GM06990 (cell line): ENCODE measurements around the gene SLC39A13.

Experiments used
- DNase-seq: peaks from one replicate; pipeline ENCODE4 v3.0.0-alpha.2; 2011; ENCODE audit not compliant: insufficient read length; ENCODE audit errors: extremely low read depth
- H3K27me3 ChIP-seq: replicated peaks from 2 replicates; pipeline ENCODE4 v1.6.0; 2011; ENCODE audit warnings: low read length; ENCODE audit not compliant: control insufficient read depth, insufficient read depth
- H3K36me3 ChIP-seq: 2 replicates; pipeline ENCODE4 v1.5.1; 2011; ENCODE audit warnings: low read length; ENCODE audit not compliant: control insufficient read depth, insufficient read depth
- H3K4me3 ChIP-seq: replicated peaks from 2 replicates; pipeline ENCODE4 v1.5.1; 2011; ENCODE audit warnings: low read depth, mild to moderate bottlenecking, control low read depth, low read length
- CTCF ChIP-seq: IDR thresholded peaks from 2 replicates; pipeline ENCODE4 v1.5.1; 2011; ENCODE audit warnings: low read length, control low read depth, mild to moderate bottlenecking, inconsistent platforms; ENCODE audit not compliant: insufficient read depth, poor library complexity, severe bottlenecking

SLC39A13 gene

GRCh38 chr11:47384498-47384897 is 23.9 kb upstream of the SLC39A13 start:
- Histone ChIP-seq H3K36me3 (no peaks in the 10 kb centered on the region), H3K4me3 (no peak overlapping the region), H3K27me3 (no peaks in the 10 kb centered on the region)
- no peak for TF ChIP-seq CTCF
- DNase-seq = no peak

DNA sequence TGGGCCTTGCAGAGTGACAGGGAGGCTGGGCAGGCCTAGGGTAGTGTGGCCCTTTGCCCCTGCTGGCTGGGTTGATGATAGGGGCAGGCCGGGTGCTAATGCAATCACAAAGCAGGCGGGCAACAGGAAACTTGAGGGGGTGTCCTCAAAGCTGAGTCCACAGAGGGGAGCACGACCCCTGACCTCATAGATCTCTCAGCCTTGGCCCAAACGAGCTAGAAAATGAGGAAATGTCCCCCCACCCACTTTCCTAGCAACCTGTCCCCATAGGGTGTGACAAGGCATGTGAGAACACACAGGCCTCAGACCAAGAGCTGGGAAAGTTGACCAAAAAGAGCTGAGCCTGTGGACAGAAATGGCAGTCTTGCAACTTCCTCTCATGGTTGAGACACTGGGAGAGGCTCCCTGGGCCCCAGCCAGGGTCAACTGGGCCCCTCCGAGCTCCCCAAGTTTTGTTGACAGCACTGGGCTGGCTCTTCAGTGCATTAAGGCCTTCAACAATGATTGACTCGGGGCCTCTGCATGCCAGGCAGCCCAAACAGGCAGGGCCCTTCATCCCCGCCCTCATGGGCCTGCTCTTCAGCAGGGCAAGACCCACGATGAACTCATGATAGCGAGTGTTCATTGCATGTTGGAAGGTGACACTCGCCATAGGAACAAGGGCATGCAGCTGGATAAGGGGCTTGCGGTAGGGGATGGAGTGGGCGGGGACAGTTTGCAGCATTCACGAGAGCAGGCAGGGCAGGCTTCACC is 20.3 kb upstream of the SLC39A13 start:
- DNase-seq = no peak
- no peak overlapping the region for H3K4me3 ChIP-seq
- TF ChIP-seq CTCF = no peak
- H3K36me3 ChIP-seq = no peaks in the 10 kb centered on the region
- H3K27me3 ChIP-seq = no peaks in the 10 kb centered on the region

GRCh38 chr11:47388697-47389576 is 19.5 kb upstream of the SLC39A13 start:
- Histone ChIP-seq H3K4me3 (no peak overlapping the region), H3K36me3 (no peaks in the 10 kb centered on the region), H3K27me3 (no peaks in the 10 kb centered on the region)
- TF ChIP-seq CTCF = no peak
- no peak for DNase-seq

- no peaks in the 10 kb centered on the region for H3K27me3 ChIP-seq
- no peak overlapping the region for H3K4me3 ChIP-seq
- H3K36me3 ChIP-seq = no peaks in the 10 kb centered on the region
- no peak for TF ChIP-seq CTCF
- DNase-seq = no peak
Measured at GRCh38 chr11:47389577-47390421, 18.6 kb upstream of the SLC39A13 start.

DNA sequence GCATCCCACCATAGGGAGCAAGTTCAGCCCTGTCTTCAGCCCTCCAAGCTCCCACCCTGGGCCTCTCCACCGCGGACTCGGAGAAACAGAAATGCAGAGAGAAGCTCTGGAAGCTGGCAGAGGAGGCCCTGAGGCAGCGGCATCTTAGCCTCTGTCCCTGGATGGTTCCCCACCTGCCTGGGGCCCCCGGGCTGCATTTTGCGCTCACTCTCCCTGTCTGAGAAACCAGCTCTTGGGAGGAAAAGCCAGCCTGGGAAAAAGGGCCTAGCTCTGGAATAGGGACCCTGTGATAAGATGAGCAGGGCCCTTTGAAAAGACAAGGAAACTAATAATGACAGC is 18.0 kb upstream of the SLC39A13 start:
- DNase-seq = no peak
- Histone ChIP-seq H3K36me3 (no peaks in the 10 kb centered on the region), H3K27me3 (no peaks in the 10 kb centered on the region), H3K4me3 (no peak overlapping the region)
- TF ChIP-seq CTCF = no peak
